ENCODE data around the gene RNF44. TPM values are rescaled to one million over a fixed set of nuclear protein-coding genes. Genes with fewer than 3 reads are reported as not detected.

RNF44 gene
- total RNA-seq, 2 experiments from 2014 or later: 83.3 to 88.3 TPM

DNA sequence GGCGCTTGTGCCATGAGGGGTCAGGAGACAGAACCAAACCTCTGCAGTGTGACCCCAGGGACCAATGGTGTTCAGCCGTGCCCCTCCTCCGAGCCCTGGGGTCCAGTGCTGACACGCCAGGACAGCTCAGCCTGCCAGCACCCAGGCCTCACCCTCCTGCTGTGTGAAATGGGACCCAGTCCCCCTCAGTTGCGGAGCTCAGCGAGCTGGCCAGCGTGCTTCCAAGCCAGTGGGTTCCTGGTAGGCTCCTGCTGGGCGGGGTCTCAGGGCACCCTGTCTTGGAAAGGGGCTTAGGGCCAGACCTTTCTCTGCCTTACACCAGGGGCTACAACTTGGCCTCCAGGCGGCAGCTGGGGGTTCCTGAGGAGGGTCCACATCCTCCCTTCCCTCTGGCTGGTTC, 4.4 kb downstream of the RNF44 start:
- Mint-ChIP-seq H3K36me3 (ENCODE audit: low read depth) (peaks cover 25% of the 10 kb centered on the region), H3K27me3 (ENCODE audit: low read depth) (no peaks in the 10 kb centered on the region), H3K4me1 (ENCODE audit: low read depth) (peaks cover 57% of the 10 kb centered on the region), H3K27ac (peak overlapping the region; percentile 93), H3K9me3 (no peaks in the 10 kb centered on the region), H3K4me3 (no peak overlapping the region)
- intact Hi-C loops (cut with micrococcal nuclease): no loop called here
- CTCF ChIA-PET: interaction anchor here (1.0 kb wide), 1 partner anchor 116 kb away, joined by 4 read pairs; the partner anchor contains the start of gene CLTB
- DNase-seq: no peak

DNA sequence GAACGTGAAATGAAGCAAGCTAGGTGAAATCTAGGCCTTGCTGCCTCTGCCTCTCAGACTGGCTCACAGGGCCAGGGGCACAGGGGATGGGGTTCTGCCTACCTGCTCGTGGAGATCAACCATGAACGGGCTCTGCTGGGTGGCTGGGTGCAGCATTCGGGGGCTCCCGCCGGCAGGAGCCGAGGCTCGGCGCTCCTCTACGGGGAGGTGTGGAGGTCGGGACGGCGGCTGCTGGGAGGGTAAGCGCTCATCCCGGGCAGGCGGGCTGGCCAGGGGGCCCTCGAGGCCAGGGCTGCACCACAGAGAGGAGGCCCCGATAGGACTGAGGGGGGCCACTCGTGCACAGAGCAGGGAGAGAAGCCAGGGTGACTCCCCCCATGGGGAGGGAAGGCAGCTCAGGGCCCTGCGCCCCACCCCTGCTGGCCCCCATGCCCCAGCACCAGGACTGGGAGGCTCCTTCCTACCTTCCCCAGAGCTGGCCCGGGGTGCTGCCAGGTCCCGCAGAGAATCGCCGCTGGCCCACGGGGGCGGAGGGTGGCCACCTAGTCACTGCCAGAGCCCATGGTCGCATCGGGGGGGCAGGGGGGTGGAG, 5.2 kb downstream of the RNF44 start:
- H3K36me3 Mint-ChIP-seq (ENCODE audit: low read depth): peaks cover 25% of the 10 kb centered on the region
- no peak for DNase-seq
- peak overlapping the region; percentile 12 for H3K4me3 Mint-ChIP-seq
- no peaks in the 10 kb centered on the region for H3K9me3 Mint-ChIP-seq
- intact Hi-C loops (cut with micrococcal nuclease): no loop called here
- no peaks in the 10 kb centered on the region for H3K27me3 Mint-ChIP-seq (ENCODE audit: low read depth)
- CTCF ChIA-PET: interaction anchor here (0.9 to 1.0 kb wide), 2 partner anchors 83 to 103 kb away, joined by 3 to 10 read pairs; partner anchors contain the start of gene FAF2
- peak overlapping the region; percentile 79 for H3K27ac Mint-ChIP-seq
- peaks cover 57% of the 10 kb centered on the region for H3K4me1 Mint-ChIP-seq (ENCODE audit: low read depth)

DNA sequence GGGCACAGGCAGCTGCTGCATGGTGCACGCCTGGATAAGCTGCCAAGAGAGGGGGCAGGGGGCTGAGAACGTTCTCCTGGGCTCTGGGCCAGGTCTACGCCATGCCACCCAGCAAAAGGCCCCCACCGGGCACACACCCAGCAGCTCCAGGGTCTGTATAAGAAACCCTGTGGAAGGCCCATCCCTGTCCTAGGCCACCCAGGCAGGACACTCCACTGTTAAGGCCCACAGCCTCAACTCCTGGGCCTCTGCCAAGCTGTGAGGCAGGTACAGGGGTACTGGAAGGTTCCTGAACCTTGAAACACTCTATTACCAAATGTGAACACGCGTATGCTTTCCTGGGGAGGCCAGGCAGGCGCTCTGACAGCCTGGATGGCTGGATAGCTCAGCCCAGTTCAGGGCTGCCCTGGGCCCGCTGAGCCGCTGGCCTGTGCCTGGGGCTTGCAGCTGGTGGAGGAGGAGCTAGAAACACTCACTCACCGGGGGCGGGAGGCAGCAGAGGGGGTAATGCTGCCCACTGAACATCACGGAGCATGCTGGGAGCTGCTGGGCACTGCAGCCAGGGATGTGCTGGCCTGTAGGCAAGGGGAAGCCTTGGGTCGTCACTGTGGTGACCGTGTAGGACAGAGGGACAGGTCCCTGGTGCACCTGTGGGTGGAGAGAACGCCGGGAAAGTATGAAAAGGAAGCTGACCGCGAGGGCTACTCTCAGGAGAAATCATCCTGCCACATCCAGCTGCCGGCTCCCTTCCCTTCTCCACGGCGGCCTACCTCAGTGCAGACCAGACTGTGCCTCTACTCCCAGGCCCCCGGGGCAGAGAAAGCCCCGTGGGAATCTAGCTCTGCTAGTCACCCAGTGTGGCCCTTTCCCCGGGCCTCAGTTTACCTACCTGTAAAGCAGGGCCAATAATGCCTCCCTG, 6.0 kb downstream of the RNF44 start:
- H3K4me3 Mint-ChIP-seq: peak overlapping the region; percentile 62
- peak overlapping the region; percentile 79 for H3K27ac Mint-ChIP-seq
- no peaks in the 10 kb centered on the region for H3K9me3 Mint-ChIP-seq
- H3K36me3 Mint-ChIP-seq (ENCODE audit: low read depth): peaks cover 25% of the 10 kb centered on the region
- H3K4me1 Mint-ChIP-seq (ENCODE audit: low read depth): peaks cover 57% of the 10 kb centered on the region
- no peaks in the 10 kb centered on the region for H3K27me3 Mint-ChIP-seq (ENCODE audit: low read depth)
- peak; percentile 35 for DNase-seq
- intact Hi-C loops (cut with micrococcal nuclease): no loop called here
- CTCF ChIA-PET: interaction anchor here (0.6 to 1.5 kb wide), 5 partner anchors 15 to 129 kb away, joined by 3 to 10 read pairs (median 3); partner anchors contain the start of gene FAF2

DNA sequence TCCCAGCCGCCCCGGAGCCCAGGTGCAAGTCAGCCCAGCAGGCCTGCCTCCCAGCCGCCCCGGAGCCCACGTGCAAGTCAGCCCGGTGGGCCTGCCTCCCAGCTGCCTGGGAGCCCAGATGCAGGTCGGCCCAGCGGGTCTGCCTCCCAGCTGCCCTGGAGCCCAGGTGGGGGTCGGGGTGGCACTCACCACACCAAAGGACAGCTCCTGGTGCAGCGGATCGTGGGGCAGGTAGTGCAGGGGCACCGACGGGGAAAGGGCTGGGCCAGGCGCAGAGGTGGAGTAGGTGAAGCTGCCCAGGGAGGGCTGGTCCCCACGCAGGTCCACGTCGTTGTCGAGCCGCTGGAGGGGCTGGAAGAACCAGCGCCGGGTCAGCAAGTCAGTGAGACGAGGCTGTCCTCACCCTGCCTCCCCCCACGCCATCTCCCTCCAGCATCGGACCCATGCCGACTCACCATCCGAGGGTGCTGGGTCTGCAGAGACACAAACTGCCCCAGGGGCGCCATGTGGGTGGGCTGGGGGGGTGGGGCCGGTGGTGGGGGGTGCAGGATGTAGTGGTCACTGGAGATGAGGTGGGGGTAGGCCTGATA, 6.7 kb downstream of the RNF44 start:
- Mint-ChIP-seq H3K27me3 (ENCODE audit: low read depth) (no peaks in the 10 kb centered on the region), H3K9me3 (no peaks in the 10 kb centered on the region), H3K27ac (peak overlapping the region; percentile 79), H3K4me1 (ENCODE audit: low read depth) (peaks cover 57% of the 10 kb centered on the region), H3K4me3 (peak overlapping the region; percentile 51), H3K36me3 (ENCODE audit: low read depth) (peaks cover 22% of the 10 kb centered on the region)
- DNase-seq: no peak
- intact Hi-C loops (cut with micrococcal nuclease): no loop called here
- CTCF ChIA-PET: interaction anchor here (0.6 to 1.5 kb wide), 4 partner anchors 12 to 130 kb away, joined by 3 read pairs; no protein-coding TSS in a partner anchor

DNA sequence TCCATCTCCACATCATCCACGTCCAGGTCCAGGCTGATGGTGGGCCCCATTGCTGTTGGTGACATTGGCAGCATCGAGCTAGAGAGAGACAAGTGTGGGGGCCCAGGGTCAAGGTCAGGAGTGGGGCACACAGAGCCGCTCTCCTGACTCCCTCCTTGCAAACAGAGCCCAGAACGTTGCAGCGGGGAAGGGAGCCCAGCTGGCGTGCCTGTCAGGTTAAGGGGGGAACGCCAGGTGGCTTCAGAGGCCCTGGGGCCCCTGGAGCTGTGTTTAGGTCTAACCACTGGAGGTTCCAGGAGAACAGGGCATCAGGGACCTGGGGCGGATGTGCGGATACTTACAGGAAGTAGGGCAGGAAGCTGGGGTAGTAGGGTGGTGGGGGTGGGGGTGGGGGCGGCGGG, 7.5 kb downstream of the RNF44 start:
- intact Hi-C loops (cut with micrococcal nuclease): loop anchor here (5.0 kb wide), 1 partner anchor 42 kb away; no protein-coding TSS in a partner anchor
- Mint-ChIP-seq H3K4me3 (peak overlapping the region; percentile 57), H3K27ac (peak overlapping the region; percentile 81), H3K36me3 (ENCODE audit: low read depth) (peaks cover 19% of the 10 kb centered on the region), H3K4me1 (ENCODE audit: low read depth) (peaks cover 51% of the 10 kb centered on the region), H3K27me3 (ENCODE audit: low read depth) (no peaks in the 10 kb centered on the region), H3K9me3 (no peaks in the 10 kb centered on the region)
- peak; percentile 70 for DNase-seq
- CTCF ChIA-PET: interaction anchor here (1.0 to 1.5 kb wide), 2 partner anchors 11 to 131 kb away, joined by 3 read pairs; no protein-coding TSS in a partner anchor

DNA sequence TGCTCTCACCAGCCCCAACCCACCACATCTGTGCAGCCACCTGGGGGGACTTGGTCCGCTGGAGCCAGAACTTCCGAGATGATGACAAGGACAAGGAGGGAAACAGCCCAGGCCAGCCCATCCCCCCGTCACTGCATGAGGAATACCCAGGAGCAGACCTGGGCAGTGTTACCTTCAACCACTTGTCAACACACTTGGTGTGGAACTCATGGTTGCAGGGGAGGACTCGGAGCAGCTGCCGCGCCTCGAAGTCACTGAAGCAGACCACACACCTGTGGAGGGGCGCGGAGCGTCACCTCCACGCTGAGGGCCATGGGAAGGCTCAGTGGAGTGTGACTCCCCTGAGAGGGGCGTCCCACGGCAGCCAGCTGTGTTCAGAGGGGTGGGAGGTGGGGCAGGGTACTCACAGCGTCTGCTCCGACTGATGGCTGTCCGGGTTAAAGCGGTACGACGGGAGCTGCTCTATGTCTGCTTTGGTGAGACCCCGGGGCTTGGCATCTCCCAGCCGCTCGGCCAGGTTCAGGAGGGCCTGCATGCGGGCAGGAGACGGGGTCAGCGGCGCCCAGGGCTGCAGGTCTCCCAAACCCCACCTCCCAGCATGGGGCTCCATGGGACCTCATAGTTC, 8.0 kb downstream of the RNF44 start:
- Mint-ChIP-seq H3K36me3 (ENCODE audit: low read depth) (peaks cover 18% of the 10 kb centered on the region), H3K4me3 (peak overlapping the region; percentile 57), H3K27ac (peak overlapping the region; percentile 81), H3K27me3 (ENCODE audit: low read depth) (no peaks in the 10 kb centered on the region), H3K4me1 (ENCODE audit: low read depth) (peaks cover 46% of the 10 kb centered on the region), H3K9me3 (no peaks in the 10 kb centered on the region)
- intact Hi-C loops (cut with micrococcal nuclease): loop anchor here (5.0 kb wide), 1 partner anchor 42 kb away; no protein-coding TSS in a partner anchor
- DNase-seq: no peak
- CTCF ChIA-PET: interaction anchor here (1.0 kb wide), 1 partner anchor 11 kb away, joined by 3 read pairs; no protein-coding TSS in a partner anchor

DNA sequence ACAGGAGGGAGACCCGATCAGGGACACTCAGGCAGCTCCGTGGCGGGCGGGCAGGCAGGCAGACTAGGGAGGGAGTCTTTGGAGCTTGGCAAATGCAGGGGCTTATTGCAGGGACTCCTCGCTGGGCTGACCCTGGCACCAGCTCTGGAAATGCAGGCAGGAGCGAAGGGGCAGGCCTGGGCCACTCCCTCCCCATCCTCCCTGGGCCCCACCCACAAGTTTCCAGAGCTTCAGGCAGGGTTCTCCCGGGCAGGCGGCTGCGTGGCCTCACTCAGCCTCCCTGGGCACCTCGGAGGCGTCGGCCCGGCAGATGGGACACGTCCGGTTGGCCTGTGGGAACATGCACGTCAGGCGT, 8.5 kb downstream of the RNF44 start:
- H3K9me3 Mint-ChIP-seq: no peaks in the 10 kb centered on the region
- no peaks in the 10 kb centered on the region for H3K27me3 Mint-ChIP-seq (ENCODE audit: low read depth)
- H3K4me3 Mint-ChIP-seq: no peak overlapping the region
- H3K36me3 Mint-ChIP-seq (ENCODE audit: low read depth): peaks cover 18% of the 10 kb centered on the region
- no peak for DNase-seq
- intact Hi-C loops (cut with micrococcal nuclease): loop anchor here (5.0 kb wide), 1 partner anchor 41 kb away; no protein-coding TSS in a partner anchor
- peak overlapping the region; percentile 1 for H3K27ac Mint-ChIP-seq
- H3K4me1 Mint-ChIP-seq (ENCODE audit: low read depth): peaks cover 43% of the 10 kb centered on the region
- CTCF ChIA-PET: no interaction called here

DNA sequence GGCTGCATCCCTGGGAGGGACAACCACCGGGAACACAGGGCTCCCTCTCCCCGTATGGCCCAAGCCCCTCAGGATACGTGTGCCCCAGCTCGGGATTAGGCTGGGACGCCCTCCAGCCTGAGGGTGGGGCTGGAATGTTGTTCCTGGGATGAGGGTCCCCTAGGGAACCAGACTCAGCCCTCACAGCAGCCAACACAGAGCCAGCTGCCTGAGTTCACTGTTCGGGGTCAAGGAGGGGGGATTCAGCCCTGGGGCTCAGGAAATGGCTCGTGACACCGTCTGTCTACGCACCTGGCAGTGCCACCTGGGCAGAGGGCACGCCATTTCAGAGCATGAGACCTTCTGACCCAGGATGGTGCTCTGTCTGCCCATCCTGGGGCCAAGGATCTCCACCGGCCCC, 8.9 kb downstream of the RNF44 start:
- Mint-ChIP-seq H3K4me3 (no peak overlapping the region), H3K36me3 (ENCODE audit: low read depth) (peaks cover 16% of the 10 kb centered on the region), H3K27ac (peak overlapping the region; percentile 1), H3K27me3 (ENCODE audit: low read depth) (no peaks in the 10 kb centered on the region), H3K9me3 (no peaks in the 10 kb centered on the region), H3K4me1 (ENCODE audit: low read depth) (peaks cover 41% of the 10 kb centered on the region)
- intact Hi-C loops (cut with micrococcal nuclease): loop anchor here (5.0 kb wide), 1 partner anchor 41 kb away; no protein-coding TSS in a partner anchor
- DNase-seq: no peak
- CTCF ChIA-PET: no interaction called here

DNA sequence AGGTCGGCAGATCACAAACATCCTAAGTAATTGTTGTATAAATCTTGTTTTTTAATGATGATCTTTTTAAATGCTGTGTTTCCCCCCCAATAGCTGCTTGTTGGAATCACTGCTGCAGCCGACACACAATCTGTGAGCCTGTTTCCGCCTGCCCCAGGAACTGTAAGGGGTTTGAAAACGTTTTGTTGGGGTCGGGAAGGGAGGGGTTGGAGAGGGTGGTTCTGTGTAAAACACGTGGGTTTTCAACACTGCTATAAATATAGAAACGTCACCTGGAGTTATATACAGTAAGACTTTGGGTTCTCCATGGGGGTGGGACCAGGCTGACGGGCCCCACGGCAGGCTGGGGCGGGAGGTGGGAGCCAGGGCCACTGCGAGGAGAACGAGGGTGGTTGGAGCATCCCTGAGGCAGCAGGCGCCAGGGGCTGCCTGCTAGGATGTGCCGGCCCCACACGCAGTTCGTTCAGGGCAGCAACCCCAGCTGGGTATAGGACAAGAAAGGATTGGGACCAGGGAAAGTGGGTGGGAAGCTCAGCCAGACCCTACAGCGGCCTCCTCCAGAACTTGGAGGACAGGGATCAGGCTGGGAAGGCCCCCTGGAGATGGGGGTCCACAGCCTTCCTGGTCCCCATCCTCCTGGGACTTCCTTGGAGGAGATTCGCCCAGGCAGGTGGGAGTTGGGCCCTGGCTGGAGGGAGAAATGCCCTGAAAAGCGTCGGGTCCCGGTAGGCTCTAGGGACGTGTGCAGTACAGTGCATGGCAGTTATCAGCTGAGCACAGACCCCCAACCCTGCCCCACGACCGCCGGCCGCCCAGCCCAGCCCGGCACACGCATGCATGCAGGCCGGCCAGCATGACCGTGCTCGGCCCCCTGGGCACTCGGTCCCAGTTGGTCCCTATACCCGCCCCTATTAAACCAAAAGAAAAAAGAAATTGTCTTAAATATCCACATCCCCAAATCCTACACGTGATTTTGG, 9.7 kb downstream of the RNF44 start:
- Mint-ChIP-seq H3K4me3 (no peak overlapping the region), H3K27ac (no peak overlapping the region), H3K9me3 (no peaks in the 10 kb centered on the region), H3K36me3 (ENCODE audit: low read depth) (peaks cover 13% of the 10 kb centered on the region), H3K4me1 (ENCODE audit: low read depth) (peaks cover 40% of the 10 kb centered on the region), H3K27me3 (ENCODE audit: low read depth) (no peaks in the 10 kb centered on the region)
- CTCF ChIA-PET: no interaction called here
- intact Hi-C loops (cut with micrococcal nuclease): loop anchor here (5.0 kb wide), 1 partner anchor 40 kb away; no protein-coding TSS in a partner anchor
- no peak for DNase-seq

DNA sequence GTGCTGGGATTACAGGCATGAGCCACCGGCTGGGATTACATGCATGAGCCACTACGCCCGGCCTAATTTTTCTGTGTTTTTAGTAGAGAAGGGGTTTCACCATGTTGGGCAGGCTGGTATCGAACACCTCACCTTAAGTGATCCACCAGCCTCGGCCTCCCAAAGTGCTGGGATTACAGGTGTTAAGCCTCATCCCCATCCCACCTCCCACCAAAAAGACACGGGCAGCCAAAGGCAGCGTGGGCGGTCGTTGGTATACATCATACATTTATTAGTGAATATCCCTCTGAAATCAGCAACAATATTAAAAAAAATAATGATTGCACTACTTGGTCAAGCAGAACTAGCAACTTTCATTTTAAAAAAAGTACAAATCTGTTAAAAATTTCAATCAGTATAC, 10.7 kb downstream of the RNF44 start:
- Mint-ChIP-seq H3K36me3 (ENCODE audit: low read depth) (peaks cover 13% of the 10 kb centered on the region), H3K27ac (no peak overlapping the region), H3K9me3 (no peaks in the 10 kb centered on the region), H3K4me3 (no peak overlapping the region), H3K4me1 (ENCODE audit: low read depth) (peaks cover 31% of the 10 kb centered on the region), H3K27me3 (ENCODE audit: low read depth) (no peaks in the 10 kb centered on the region)
- CTCF ChIA-PET: no interaction called here
- intact Hi-C loops (cut with micrococcal nuclease): loop anchor here (5.0 kb wide), 1 partner anchor 39 kb away; no protein-coding TSS in a partner anchor
- no peak for DNase-seq

DNA sequence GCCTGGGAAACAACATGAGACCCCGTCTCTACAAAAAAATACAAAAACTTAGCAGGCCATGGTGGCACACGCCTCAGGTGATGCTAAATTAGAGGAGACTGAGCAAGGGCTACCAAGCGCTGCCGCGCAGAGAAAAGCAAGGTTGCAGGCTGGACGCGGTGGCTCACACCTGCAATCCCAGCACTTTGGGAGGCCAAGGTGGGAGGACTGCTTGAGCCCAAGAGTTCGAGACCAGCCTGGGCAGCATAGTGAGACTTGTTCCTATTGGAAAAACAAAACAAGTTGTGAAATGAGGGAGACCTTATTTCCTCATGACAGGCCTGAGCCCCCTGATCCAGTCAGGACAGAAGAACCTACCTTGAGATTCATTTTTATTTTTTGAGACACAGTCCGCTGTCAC, 11.5 kb downstream of the RNF44 start:
- Mint-ChIP-seq H3K4me1 (ENCODE audit: low read depth) (peaks cover 24% of the 10 kb centered on the region), H3K9me3 (no peaks in the 10 kb centered on the region), H3K27ac (no peak overlapping the region), H3K4me3 (no peak overlapping the region), H3K27me3 (ENCODE audit: low read depth) (no peaks in the 10 kb centered on the region), H3K36me3 (ENCODE audit: low read depth) (peaks cover 9% of the 10 kb centered on the region)
- CTCF ChIA-PET: no interaction called here
- intact Hi-C loops (cut with micrococcal nuclease): loop anchor here (5.0 kb wide), 1 partner anchor 38 kb away; no protein-coding TSS in a partner anchor
- no peak for DNase-seq

Data from activated naive CD4-positive, alpha-beta T cell treated with anti-CD3 and anti-CD28 coated beads for 36 hours (primary cell).